HL-60 (cell line): ENCODE results near the gene MRM2.

Experiments
- DNase-seq, 2 experiments: peaks; one replicate each; pipeline ENCODE4 v3.0.0-alpha.2; 2010 to 2020; ENCODE audit warnings: low read depth in 1 of 2, low spot score in 1 of 2
- H3K27ac ChIP-seq: fragments of 250-450 bp; sonication (Bioruptor Pico); replicated peaks from 2 replicates; pipeline ENCODE4 v1.5.1; 2020; ENCODE audit warnings: mild to moderate bottlenecking, moderate library complexity
- H3K27me3 ChIP-seq: fragments of 250-450 bp; sonication (Bioruptor Pico); 2 replicates; pipeline ENCODE4 v1.5.1; 2021; ENCODE audit warnings: mild to moderate bottlenecking, moderate library complexity; ENCODE audit not compliant: insufficient read depth, poor library complexity, severe bottlenecking
- H3K4me3 ChIP-seq: replicated peaks from 2 replicates; pipeline ENCODE4 v1.5.1; 2011; ENCODE audit warnings: mild to moderate bottlenecking, control low read depth, low read length; ENCODE audit not compliant: insufficient read depth
- CTCF ChIP-seq: IDR thresholded peaks from one replicate; pipeline ENCODE4 v1.5.1; 2011; ENCODE audit warnings: low read length, control low read depth, inconsistent platforms; ENCODE audit not compliant: insufficient read depth
- GABPA ChIP-seq: IDR thresholded peaks from 2 replicates; pipeline ENCODE4 v1.6.1; 2012; ENCODE audit warnings: low read depth
- POLR2AphosphoS5 ChIP-seq: IDR thresholded peaks from 2 replicates; pipeline ENCODE4 v1.6.1; 2012; ENCODE audit warnings: low read depth
- SPI1 ChIP-seq: IDR thresholded peaks from 2 replicates; pipeline ENCODE4 v1.6.1; 2012; ENCODE audit warnings: low read depth, mild to moderate bottlenecking, borderline replicate concordance
- TF ChIP-seq, protein P1 (sequence below): IDR thresholded peaks from 2 replicates; pipeline ENCODE4 v1.6.1; 2012; ENCODE audit warnings: low read depth; ENCODE audit not compliant: insufficient replicate concordance

The MRM2 gene

DNA sequence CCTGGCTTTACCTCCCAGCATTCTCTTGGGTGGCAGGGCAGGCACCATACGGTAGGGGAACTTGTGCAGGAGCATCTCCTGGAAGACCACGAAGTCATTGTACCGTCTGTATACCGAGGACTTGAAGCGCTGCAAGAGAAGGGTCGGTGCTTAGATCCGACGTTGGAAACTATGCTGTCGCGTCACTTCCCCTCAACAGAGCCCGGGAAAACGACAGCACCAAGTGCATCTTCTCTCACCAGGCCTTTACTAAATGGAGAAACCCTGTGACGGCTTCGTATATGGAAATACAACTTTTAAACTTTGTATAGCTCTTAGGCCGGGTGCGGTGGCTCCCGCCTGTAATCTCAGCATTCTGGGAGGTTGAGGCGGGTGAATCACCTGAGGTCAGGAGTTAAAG, 33.1 kb upstream of the MRM2 start:
- H3K27ac ChIP-seq: no peak overlapping the region
- no peaks in the 10 kb centered on the region for H3K27me3 ChIP-seq
- H3K4me3 ChIP-seq: no peak overlapping the region
- TF ChIP-seq SPI1 (no peak), POLR2AphosphoS5 (no peak)
- no peak for DNase-seq

DNA sequence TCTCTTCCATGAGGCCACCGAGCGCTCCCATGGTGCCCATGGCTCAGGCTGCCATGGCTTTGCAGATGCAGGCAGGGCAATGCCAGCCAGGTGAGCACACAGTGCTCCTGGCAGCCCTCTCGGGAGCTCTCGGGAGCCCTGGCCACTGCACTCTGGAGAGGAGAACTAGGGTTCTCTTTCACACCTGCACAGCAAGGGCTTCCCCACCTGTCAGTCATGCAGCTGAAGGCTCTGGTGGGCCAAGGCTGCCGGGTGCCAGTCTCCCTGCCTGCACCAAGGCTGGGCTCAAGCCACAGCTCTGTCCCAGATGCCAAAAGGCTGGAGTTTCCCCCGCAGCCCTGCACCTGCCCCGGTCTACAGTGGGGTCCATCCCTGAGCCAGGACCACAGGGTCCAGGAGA, 32.7 kb upstream of the MRM2 start:
- no peaks in the 10 kb centered on the region for H3K27me3 ChIP-seq
- DNase-seq: no peak

GRCh38 chr7:2273866-2274265, 31.9 kb upstream of the MRM2 start:
- TF ChIP-seq SPI1 (no peak), GABPA (no peak), CTCF (no peak), POLR2AphosphoS5 (no peak)
- TF ChIP-seq, protein P1, sequence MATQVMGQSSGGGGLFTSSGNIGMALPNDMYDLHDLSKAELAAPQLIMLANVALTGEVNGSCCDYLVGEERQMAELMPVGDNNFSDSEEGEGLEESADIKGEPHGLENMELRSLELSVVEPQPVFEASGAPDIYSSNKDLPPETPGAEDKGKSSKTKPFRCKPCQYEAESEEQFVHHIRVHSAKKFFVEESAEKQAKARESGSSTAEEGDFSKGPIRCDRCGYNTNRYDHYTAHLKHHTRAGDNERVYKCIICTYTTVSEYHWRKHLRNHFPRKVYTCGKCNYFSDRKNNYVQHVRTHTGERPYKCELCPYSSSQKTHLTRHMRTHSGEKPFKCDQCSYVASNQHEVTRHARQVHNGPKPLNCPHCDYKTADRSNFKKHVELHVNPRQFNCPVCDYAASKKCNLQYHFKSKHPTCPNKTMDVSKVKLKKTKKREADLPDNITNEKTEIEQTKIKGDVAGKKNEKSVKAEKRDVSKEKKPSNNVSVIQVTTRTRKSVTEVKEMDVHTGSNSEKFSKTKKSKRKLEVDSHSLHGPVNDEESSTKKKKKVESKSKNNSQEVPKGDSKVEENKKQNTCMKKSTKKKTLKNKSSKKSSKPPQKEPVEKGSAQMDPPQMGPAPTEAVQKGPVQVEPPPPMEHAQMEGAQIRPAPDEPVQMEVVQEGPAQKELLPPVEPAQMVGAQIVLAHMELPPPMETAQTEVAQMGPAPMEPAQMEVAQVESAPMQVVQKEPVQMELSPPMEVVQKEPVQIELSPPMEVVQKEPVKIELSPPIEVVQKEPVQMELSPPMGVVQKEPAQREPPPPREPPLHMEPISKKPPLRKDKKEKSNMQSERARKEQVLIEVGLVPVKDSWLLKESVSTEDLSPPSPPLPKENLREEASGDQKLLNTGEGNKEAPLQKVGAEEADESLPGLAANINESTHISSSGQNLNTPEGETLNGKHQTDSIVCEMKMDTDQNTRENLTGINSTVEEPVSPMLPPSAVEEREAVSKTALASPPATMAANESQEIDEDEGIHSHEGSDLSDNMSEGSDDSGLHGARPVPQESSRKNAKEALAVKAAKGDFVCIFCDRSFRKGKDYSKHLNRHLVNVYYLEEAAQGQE: no peak
- Histone ChIP-seq H3K27me3 (no peaks in the 10 kb centered on the region), H3K27ac (no peak overlapping the region), H3K4me3 (no peak overlapping the region)
- no peak for DNase-seq

More for the DNA sequence above, 32.7 kb upstream of the MRM2 start:
- TF ChIP-seq, protein P1: no peak
- TF ChIP-seq SPI1: no peak
- TF ChIP-seq POLR2AphosphoS5: no peak
- TF ChIP-seq CTCF: no peak
- no peak for TF ChIP-seq GABPA
- Histone ChIP-seq H3K4me3 (no peak overlapping the region), H3K27ac (no peak overlapping the region)

DNA sequence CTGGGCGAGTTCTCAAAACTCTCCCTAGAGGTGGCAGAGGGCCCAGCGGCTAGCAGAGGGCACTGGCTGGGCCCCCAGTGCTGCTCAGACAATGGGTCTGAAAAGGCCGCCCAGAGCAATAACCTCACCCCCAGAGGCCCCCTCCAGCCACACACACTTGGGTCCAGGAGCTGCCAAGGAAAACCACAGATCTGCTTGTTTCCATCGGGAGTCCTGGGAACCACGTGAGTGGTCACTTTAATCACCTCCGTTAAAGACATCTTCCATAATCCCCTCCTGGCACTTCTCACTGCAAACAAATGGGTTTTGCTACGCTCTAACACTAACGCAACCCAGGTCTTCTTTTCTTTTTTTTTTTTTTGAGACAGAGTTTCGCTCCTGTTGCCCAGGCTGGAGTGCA, 30.0 kb upstream of the MRM2 start:
- H3K4me3 ChIP-seq: no peak overlapping the region
- no peak for TF ChIP-seq SPI1
- no peak overlapping the region for H3K27ac ChIP-seq
- no peak for DNase-seq
- no peaks in the 10 kb centered on the region for H3K27me3 ChIP-seq

DNA sequence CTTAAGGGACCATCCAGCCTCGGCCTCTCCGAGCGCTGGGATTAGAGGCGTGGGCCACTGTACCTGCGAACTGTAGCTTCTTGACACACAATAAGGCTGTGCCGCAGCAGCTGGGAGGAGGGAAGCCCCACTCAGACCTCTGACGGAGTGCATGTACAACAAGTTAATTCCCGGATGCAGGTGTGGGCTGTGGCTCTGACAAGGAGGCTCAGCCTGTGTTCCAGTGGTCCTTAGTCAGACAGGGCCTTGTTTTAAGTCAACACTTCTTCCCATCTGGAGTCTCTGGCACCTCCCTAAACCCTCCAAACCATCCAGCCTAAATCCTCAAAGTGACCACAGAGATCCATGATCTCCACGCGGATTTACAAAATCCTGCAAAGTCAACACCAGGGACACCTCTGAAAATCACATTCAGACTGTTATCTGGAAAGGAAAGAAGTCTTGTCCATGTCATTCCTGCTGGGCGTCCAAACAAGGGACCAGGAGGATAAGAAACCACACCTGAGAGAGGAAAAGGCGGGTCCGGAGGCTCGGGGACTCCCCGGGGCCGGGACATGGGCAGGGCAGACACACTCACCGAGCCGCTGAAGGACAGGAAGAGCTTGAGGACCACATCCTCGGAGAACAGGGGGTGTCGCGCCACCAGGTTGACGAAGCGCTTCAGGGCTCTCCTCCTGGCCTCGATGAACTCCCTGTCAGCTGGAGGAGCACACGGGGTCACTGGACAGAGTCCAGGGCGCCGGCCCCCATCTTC, 29.4 kb upstream of the MRM2 start:
- no peak for DNase-seq
- no peak for TF ChIP-seq CTCF
- no peak for TF ChIP-seq POLR2AphosphoS5
- TF ChIP-seq GABPA: no peak
- TF ChIP-seq SPI1: no peak
- TF ChIP-seq, protein P1: no peak
- Histone ChIP-seq H3K4me3 (no peak overlapping the region), H3K27ac (no peak overlapping the region), H3K27me3 (no peaks in the 10 kb centered on the region)
